H9 (cell line): ENCODE results near the gene LSM2. TPM values are rescaled to one million over a fixed set of nuclear protein-coding genes. Genes with fewer than 3 reads are reported as not detected.
A peak's percentile ranks its signal among the peaks of the same experiment; 100 is the strongest.

Source experiments
- DNase-seq: peaks from one replicate; pipeline ENCODE4 v3.0.0-alpha.2; 2017
- H2AFZ ChIP-seq: one replicate; pipeline ENCODE4 v1.6.1; 2013; ENCODE audit warnings: mild to moderate bottlenecking, low read length, control low read depth, moderate library complexity
- H2AK5ac ChIP-seq: 2 replicates; pipeline ENCODE4 v1.6.1; 2013; ENCODE audit warnings: low read length, control low read depth, mixed read lengths; ENCODE audit not compliant: insufficient read length
- H2BK120ac ChIP-seq: one replicate; pipeline ENCODE4 v1.6.1; 2013; ENCODE audit warnings: low read depth, mild to moderate bottlenecking, low read length, control low read depth, inconsistent platforms; ENCODE audit not compliant: poor library complexity, severe bottlenecking
- H2BK12ac ChIP-seq: 2 replicates; pipeline ENCODE4 v1.6.1; 2013; ENCODE audit warnings: low read length, control low read depth, mixed read lengths, low read depth; ENCODE audit not compliant: insufficient read length
- H2BK15ac ChIP-seq: 2 replicates; pipeline ENCODE4 v1.6.1; 2013; ENCODE audit warnings: low read depth, low read length, control low read depth
- H2BK20ac ChIP-seq: one replicate; pipeline ENCODE4 v1.6.1; 2013; ENCODE audit warnings: low read depth, mild to moderate bottlenecking, low read length, control low read depth, inconsistent platforms; ENCODE audit not compliant: poor library complexity, severe bottlenecking
- H2BK5ac ChIP-seq: 2 replicates; pipeline ENCODE4 v1.6.1; 2013; ENCODE audit warnings: low read length, control low read depth, mixed read lengths; ENCODE audit not compliant: insufficient read length
- H3K14ac ChIP-seq: 2 replicates; pipeline ENCODE4 v1.6.1; 2013; ENCODE audit warnings: low read length, control low read depth; ENCODE audit not compliant: insufficient read depth
- H3K18ac ChIP-seq: 2 replicates; pipeline ENCODE4 v1.6.1; 2013; ENCODE audit warnings: low read depth, mild to moderate bottlenecking, mixed read lengths, low read length, control low read depth; ENCODE audit not compliant: insufficient read length
- H3K23ac ChIP-seq: 2 replicates; pipeline ENCODE4 v1.6.1; 2013; ENCODE audit warnings: low read length, control low read depth, mixed read lengths, low read depth; ENCODE audit not compliant: insufficient read length
- H3K23me2 ChIP-seq: 2 replicates; pipeline ENCODE4 v1.6.1; 2013; ENCODE audit warnings: low read depth, mild to moderate bottlenecking, mixed read lengths, low read length, control low read depth; ENCODE audit not compliant: insufficient read length, poor library complexity, severe bottlenecking
- H3K27ac ChIP-seq: 2 replicates; pipeline ENCODE4 v1.5.1; 2013; ENCODE audit warnings: low read length, control low read depth, mixed read lengths, low read depth; ENCODE audit not compliant: insufficient read length
- H3K27me3 ChIP-seq: 2 replicates; pipeline ENCODE4 v1.6.1; 2013; ENCODE audit warnings: low read length, control low read depth, inconsistent platforms; ENCODE audit not compliant: insufficient read depth
- H3K4ac ChIP-seq: 2 replicates; pipeline ENCODE4 v1.6.1; 2013; ENCODE audit warnings: low read depth, mild to moderate bottlenecking, control low read depth, inconsistent platforms, low read length, moderate library complexity
- H3K4me1 ChIP-seq: 2 replicates; pipeline ENCODE4 v1.6.1; 2013; ENCODE audit warnings: low read length, control low read depth, inconsistent platforms; ENCODE audit not compliant: insufficient read depth
- H3K4me2 ChIP-seq: 2 replicates; pipeline ENCODE4 v1.6.1; 2013; ENCODE audit warnings: low read length, control low read depth, mixed read lengths; ENCODE audit not compliant: insufficient read length, insufficient read depth
- H3K56ac ChIP-seq: 2 replicates; pipeline ENCODE4 v1.6.1; 2013; ENCODE audit warnings: low read depth, mild to moderate bottlenecking, mixed read lengths, low read length, control low read depth; ENCODE audit not compliant: insufficient read length
- H3K79me1 ChIP-seq: 2 replicates; pipeline ENCODE4 v1.6.1; 2013; ENCODE audit warnings: low read depth, mild to moderate bottlenecking, moderate library complexity, low read length, control low read depth, inconsistent platforms; ENCODE audit not compliant: insufficient read depth, poor library complexity, severe bottlenecking
- H3K79me2 ChIP-seq: 2 replicates; pipeline ENCODE4 v1.6.1; 2013; ENCODE audit warnings: low read length, control low read depth, inconsistent platforms; ENCODE audit not compliant: insufficient read depth
- H3K9ac ChIP-seq: 2 replicates; pipeline ENCODE4 v1.6.1; 2013; ENCODE audit warnings: low read length, control low read depth, mixed read lengths; ENCODE audit not compliant: insufficient read length; ENCODE audit errors: extremely low read depth
- H3K9me3 ChIP-seq: one replicate; pipeline ENCODE4 v1.6.1; 2013; ENCODE audit warnings: low read depth, low read length, inconsistent platforms; ENCODE audit not compliant: control insufficient read depth
- H3T11ph ChIP-seq: one replicate; pipeline ENCODE4 v1.6.1; 2013; ENCODE audit warnings: mild to moderate bottlenecking, low read length, control low read depth, inconsistent platforms
- H4K20me1 ChIP-seq: one replicate; pipeline ENCODE4 v1.6.1; 2013; ENCODE audit not compliant: control insufficient read depth, insufficient read length, insufficient read depth
- H4K5ac ChIP-seq: 2 replicates; pipeline ENCODE4 v1.6.1; 2013; ENCODE audit warnings: low read depth, mild to moderate bottlenecking, mixed read lengths, low read length, control low read depth; ENCODE audit not compliant: insufficient read length
- H4K8ac ChIP-seq: replicated peaks from 2 replicates; pipeline ENCODE4 v1.6.1; 2013; ENCODE audit warnings: low read length, control low read depth, mixed read lengths, low read depth; ENCODE audit not compliant: insufficient read length
- H4K91ac ChIP-seq: 2 replicates; pipeline ENCODE4 v1.6.1; 2013; ENCODE audit warnings: low read depth, mild to moderate bottlenecking, moderate library complexity, mixed read lengths, low read length, control low read depth; ENCODE audit not compliant: insufficient read length
- H3K27ac Mint-ChIP-seq, 3 experiments: 2 replicates in 2 of 3; 3 replicates in 1 of 3; pipeline ENCODE4 v1.8.0; 2020 to 2021; ENCODE audit warnings: mixed read lengths in 3 of 3, mild to moderate bottlenecking in 1 of 3, moderate library complexity in 1 of 3
- H3K27me3 Mint-ChIP-seq: 2 replicates; pipeline ENCODE4 v1.8.0; 2021; ENCODE audit warnings: low read depth, mild to moderate bottlenecking, moderate library complexity, mixed read lengths
- H3K36me3 Mint-ChIP-seq, 3 experiments: 2 replicates in 2 of 3; 3 replicates in 1 of 3; pipeline ENCODE4 v1.8.0; 2020 to 2021; ENCODE audit warnings: low read depth in 3 of 3, mixed read lengths in 3 of 3; ENCODE audit not compliant: insufficient read depth in 1 of 3
- H3K4me1 Mint-ChIP-seq, 2 experiments: 2 replicates each; pipeline ENCODE4 v1.8.0; 2020; ENCODE audit warnings: mixed read lengths in 2 of 2
- H3K4me3 Mint-ChIP-seq, 2 experiments: 2 replicates in 1 of 2; 3 replicates in 1 of 2; pipeline ENCODE4 v1.8.0; 2020 to 2021; ENCODE audit warnings: mild to moderate bottlenecking in 2 of 2, mixed read lengths in 2 of 2, moderate library complexity in 1 of 2
- H3K9me3 Mint-ChIP-seq, 2 experiments: 2 replicates in 1 of 2; 3 replicates in 1 of 2; pipeline ENCODE4 v1.8.0; 2020; ENCODE audit warnings: mild to moderate bottlenecking in 2 of 2, mixed read lengths in 2 of 2, moderate library complexity in 1 of 2
- WGBS: extraction: QIAGEN DNeasy Blood & Tissue Kit; methylation state at CpG from one replicate; pipeline ENCODE4 v1.1.7; 2013; ENCODE audit warnings: missing lambda C conversion rate, low lambda C conversion rate, mixed read lengths; ENCODE audit not compliant: insufficient read length; ENCODE audit errors: extremely low coverage; 5-methylcytosine and 5-hydroxymethylcytosine counted together
- total RNA-seq: library from RNA; stranded (reverse); gene quantifications from 2 replicates; pipeline ENCODE4 v1.2.1, GENCODE V29; 2021
- TF ChIP-seq, protein P1 (sequence below): fragments of 200-600 bp; sonication (generic); conservative IDR thresholded peaks from 3 replicates; pipeline ENCODE4 v1.8.0; 2021; ENCODE audit warnings: antibody characterized with exemption, mild to moderate bottlenecking

LSM2 gene
- total RNA-seq, 1 experiment from 2014 or later = 123 TPM

DNA sequence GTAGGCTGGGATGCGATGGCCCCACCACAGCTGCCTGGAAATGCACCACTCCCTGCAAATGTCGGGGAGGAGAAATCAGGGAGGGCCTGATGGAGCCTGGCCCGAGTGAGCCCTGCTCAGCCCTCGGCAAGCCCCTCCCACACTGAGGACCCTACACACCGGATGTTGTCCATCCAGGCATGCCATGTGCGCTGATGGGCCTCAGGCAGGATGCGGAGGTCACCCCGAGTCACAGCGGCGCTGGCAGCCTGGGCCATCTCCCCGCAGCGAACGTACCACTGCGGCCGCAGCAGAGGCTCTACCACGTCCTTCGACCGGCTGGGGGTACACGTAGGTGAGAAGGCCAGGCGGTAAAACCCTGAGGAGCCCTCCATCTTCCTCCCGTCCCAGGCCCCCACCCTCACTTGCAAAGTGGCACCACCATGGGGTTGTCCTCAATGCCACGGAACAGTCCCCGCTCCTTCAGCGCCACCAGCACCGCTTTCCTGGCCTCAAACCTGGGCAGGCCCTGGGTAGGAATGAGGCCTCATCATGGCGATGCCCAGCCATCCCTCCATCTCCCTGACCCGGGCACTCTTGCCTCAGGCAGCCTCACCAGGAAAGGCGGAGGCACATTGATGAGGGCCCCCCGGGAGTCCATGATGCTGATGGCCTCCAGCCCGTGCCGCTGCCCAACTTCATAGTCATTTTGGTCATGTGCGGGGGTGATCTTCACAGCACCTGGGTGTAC, 24.5 kb downstream of the LSM2 start:
- DNase-seq = no peak
- H2BK120ac ChIP-seq = no peak overlapping the region

More for the DNA sequence above, 24.5 kb downstream of the LSM2 start:
- Histone ChIP-seq H3K9me3 (no peaks in the 10 kb centered on the region), H2BK15ac (no peak overlapping the region), H3K27me3 (no peaks in the 10 kb centered on the region), H3K4me1 (no peaks in the 10 kb centered on the region), H3K4ac (no peak overlapping the region), H3K4me2 (no peak overlapping the region), H2BK5ac (no peak overlapping the region), H4K20me1 (no peaks in the 10 kb centered on the region), H2AK5ac (no peak overlapping the region), H3K27ac (no peak overlapping the region), H2AFZ (no peak overlapping the region), H4K91ac (no peak overlapping the region), H4K8ac (no peak overlapping the region), H3K79me1 (no peaks in the 10 kb centered on the region), H4K5ac (no peak overlapping the region), H2BK12ac (no peak overlapping the region), H3K14ac (no peak overlapping the region), H3K56ac (no peak overlapping the region), H3T11ph (no peak overlapping the region), H3K9ac (no peak overlapping the region), H2BK20ac (no peak overlapping the region), H3K79me2 (no peaks in the 10 kb centered on the region), H3K23me2 (no peaks in the 10 kb centered on the region), H3K23ac (no peak overlapping the region), H3K18ac (no peak overlapping the region)
- Mint-ChIP-seq H3K27me3 (no peaks in the 10 kb centered on the region), H3K27ac (peak overlapping the region in 1 of 3 experiments; percentile 22; a peak in 1 of 7 replicates), H3K4me1 (0 out of 4 replicates have a peak, but pooled peaks cover 0 to 4% of the 10 kb centered on the region in 2 experiments), H3K4me3 (no peak overlapping the region), H3K9me3 (no peaks in the 10 kb centered on the region), H3K36me3 (peaks cover 47 to 82% (median 66%) of the 10 kb centered on the region in 3 experiments)
- WGBS = no CpG with 5 or more reads among the region's 32 CpGs
- TF ChIP-seq, protein P1, sequence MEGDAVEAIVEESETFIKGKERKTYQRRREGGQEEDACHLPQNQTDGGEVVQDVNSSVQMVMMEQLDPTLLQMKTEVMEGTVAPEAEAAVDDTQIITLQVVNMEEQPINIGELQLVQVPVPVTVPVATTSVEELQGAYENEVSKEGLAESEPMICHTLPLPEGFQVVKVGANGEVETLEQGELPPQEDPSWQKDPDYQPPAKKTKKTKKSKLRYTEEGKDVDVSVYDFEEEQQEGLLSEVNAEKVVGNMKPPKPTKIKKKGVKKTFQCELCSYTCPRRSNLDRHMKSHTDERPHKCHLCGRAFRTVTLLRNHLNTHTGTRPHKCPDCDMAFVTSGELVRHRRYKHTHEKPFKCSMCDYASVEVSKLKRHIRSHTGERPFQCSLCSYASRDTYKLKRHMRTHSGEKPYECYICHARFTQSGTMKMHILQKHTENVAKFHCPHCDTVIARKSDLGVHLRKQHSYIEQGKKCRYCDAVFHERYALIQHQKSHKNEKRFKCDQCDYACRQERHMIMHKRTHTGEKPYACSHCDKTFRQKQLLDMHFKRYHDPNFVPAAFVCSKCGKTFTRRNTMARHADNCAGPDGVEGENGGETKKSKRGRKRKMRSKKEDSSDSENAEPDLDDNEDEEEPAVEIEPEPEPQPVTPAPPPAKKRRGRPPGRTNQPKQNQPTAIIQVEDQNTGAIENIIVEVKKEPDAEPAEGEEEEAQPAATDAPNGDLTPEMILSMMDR = no peak
